Neural cell (in vitro differentiated cells): ENCODE data around the gene PBX2.

Experiments used
- EP300 ChIP-seq: fragments of 450-650 bp; conservative IDR thresholded peaks from 2 replicates; pipeline ENCODE4 v1.6.1; 2014; ENCODE audit warnings: antibody characterized with exemption, mild to moderate bottlenecking, moderate library complexity; ENCODE audit not compliant: poor library complexity, severe bottlenecking
- EZH2 ChIP-seq: fragments of 200-600, 300-800 bp; shearing (Covaris generic), sonication (generic); IDR thresholded peaks from 2 replicates; pipeline ENCODE4 v1.6.1; 2014; ENCODE audit warnings: antibody characterized with exemption, low read length, borderline replicate concordance, mild to moderate bottlenecking; ENCODE audit not compliant: insufficient read depth, poor library complexity, severe bottlenecking
- POLR2AphosphoS5 ChIP-seq: IDR thresholded peaks from 2 replicates; pipeline ENCODE4 v1.6.1; 2012
- RAD21 ChIP-seq: fragments of 450-650 bp; conservative IDR thresholded peaks from 2 replicates; pipeline ENCODE4 v1.6.1; 2014; ENCODE audit warnings: antibody characterized with exemption, mild to moderate bottlenecking, moderate library complexity
- SMC3 ChIP-seq: fragments of 450-650 bp; conservative IDR thresholded peaks from 2 replicates; pipeline ENCODE4 v1.6.1; 2014; ENCODE audit warnings: antibody characterized with exemption, mild to moderate bottlenecking, moderate library complexity; ENCODE audit not compliant: poor library complexity
- TAF1 ChIP-seq: IDR thresholded peaks from 2 replicates; pipeline ENCODE4 v1.6.1; 2012; ENCODE audit warnings: low read depth
- TF ChIP-seq, protein P1 (sequence below): fragments of 450-650 bp; IDR thresholded peaks from 2 replicates; pipeline ENCODE4 v1.5.1; 2014; ENCODE audit warnings: antibody characterized with exemption, mild to moderate bottlenecking, moderate library complexity; ENCODE audit not compliant: poor library complexity, severe bottlenecking

DNA sequence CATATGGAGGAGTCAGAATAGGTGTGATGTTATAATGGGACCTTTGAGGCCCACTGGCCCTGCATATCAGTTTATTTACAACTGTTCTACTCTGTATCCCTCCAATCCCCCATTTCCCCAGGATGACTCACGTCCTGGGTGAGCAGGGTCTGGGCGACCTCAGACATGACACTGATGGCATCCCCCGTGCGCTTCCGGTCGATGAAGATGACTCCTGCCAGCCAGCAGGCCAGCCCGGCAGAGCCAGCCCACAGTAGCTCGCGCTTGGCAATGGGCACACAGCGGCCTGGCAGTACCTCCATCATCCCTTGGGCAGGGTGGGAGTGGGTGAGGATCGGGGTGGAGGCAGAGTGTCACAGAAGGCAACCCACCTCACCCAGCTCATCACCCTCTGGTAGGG is 19.7 kb downstream of the PBX2 start:
- TF ChIP-seq, protein P1, sequence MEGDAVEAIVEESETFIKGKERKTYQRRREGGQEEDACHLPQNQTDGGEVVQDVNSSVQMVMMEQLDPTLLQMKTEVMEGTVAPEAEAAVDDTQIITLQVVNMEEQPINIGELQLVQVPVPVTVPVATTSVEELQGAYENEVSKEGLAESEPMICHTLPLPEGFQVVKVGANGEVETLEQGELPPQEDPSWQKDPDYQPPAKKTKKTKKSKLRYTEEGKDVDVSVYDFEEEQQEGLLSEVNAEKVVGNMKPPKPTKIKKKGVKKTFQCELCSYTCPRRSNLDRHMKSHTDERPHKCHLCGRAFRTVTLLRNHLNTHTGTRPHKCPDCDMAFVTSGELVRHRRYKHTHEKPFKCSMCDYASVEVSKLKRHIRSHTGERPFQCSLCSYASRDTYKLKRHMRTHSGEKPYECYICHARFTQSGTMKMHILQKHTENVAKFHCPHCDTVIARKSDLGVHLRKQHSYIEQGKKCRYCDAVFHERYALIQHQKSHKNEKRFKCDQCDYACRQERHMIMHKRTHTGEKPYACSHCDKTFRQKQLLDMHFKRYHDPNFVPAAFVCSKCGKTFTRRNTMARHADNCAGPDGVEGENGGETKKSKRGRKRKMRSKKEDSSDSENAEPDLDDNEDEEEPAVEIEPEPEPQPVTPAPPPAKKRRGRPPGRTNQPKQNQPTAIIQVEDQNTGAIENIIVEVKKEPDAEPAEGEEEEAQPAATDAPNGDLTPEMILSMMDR: no peak
- TF ChIP-seq RAD21: no peak
- no peak for TF ChIP-seq EP300
- no peak for TF ChIP-seq SMC3
- no peak for TF ChIP-seq TAF1
- TF ChIP-seq POLR2AphosphoS5: no peak
- TF ChIP-seq EZH2: no peak
